Forelimb muscle (tissue), 1 donor: ENCODE results near the gene C1orf50. TPM values are rescaled to one million over a fixed set of nuclear protein-coding genes. Genes with fewer than 3 reads are reported as not detected.
A peak's percentile ranks its signal among the peaks of the same experiment; 100 is the strongest.
"Not testable (repeated sequence)": the region's sequence is repeated elsewhere in the genome, so short reads cannot be mapped to it uniquely, and the experiment has no call there.

Source experiments
- DNase-seq: peaks from one replicate; pipeline ENCODE4 v3.0.0-alpha.2; 2013; ENCODE audit warnings: low read depth
- polyA plus RNA-seq: library from polyadenylated mRNA; unstranded; fragments of 120-200 nt; gene quantifications from one replicate; pipeline ENCODE4 v1.2.1, GENCODE V29; 2013; ENCODE audit not compliant: insufficient read length

Gene C1orf50
- 8.2 TPM for polyA plus RNA-seq

GRCh38 chr1:42766741-42767509 is at the start of gene C1orf50, which contains the start of gene P3H1:
Gene C1orf50, plus strand, starts transcription at chr1:42767249. Its CDS starts 63 bp downstream, at chr1:42767312.
Gene P3H1, minus strand, starts transcription at chr1:42767028. Its CDS starts 57 bp downstream, at chr1:42766971.
- peak; percentile 99 for DNase-seq

- DNase-seq, result no peak
These were observed 46.2 kb upstream of the C1orf50 start for GRCh38 chr1:42720868-42721267.

GRCh38 chr1:42721926-42722325 is 45.1 kb upstream of the C1orf50 start:
- no peak for DNase-seq

GRCh38 chr1:42722403-42722802 is 44.6 kb upstream of the C1orf50 start:
- DNase-seq, result not testable (repeated sequence)

GRCh38 chr1:42723511-42723910 is 43.5 kb upstream of the C1orf50 start:
- no peak for DNase-seq

- not testable (repeated sequence) for DNase-seq
These were observed 41.2 kb upstream of the C1orf50 start for GRCh38 chr1:42725820-42726219.

- no peak for DNase-seq
These were observed 37.0 kb upstream of the C1orf50 start for GRCh38 chr1:42730002-42730401.

GRCh38 chr1:42730988-42731387 is 36.1 kb upstream of the C1orf50 start:
- no peak for DNase-seq

GRCh38 chr1:42731585-42731984 is 35.5 kb upstream of the C1orf50 start:
- DNase-seq, result no peak

- no peak for DNase-seq
These were observed 34.8 kb upstream of the C1orf50 start for GRCh38 chr1:42732126-42732680.

GRCh38 chr1:42733415-42734200 is 33.4 kb upstream of the C1orf50 start:
- DNase-seq, result no peak

GRCh38 chr1:42734201-42735035 is 32.6 kb upstream of the C1orf50 start:
- no peak for DNase-seq

- no peak for DNase-seq
These were observed 32.0 kb upstream of the C1orf50 start for GRCh38 chr1:42735056-42735455.

- no peak for DNase-seq
These were observed 31.5 kb upstream of the C1orf50 start for GRCh38 chr1:42735477-42736105.

- DNase-seq, result no peak
These were observed 30.9 kb upstream of the C1orf50 start for GRCh38 chr1:42736152-42736551.

GRCh38 chr1:42736571-42737200 is 30.4 kb upstream of the C1orf50 start:
- DNase-seq, result no peak

GRCh38 chr1:42737257-42737656 is 29.8 kb upstream of the C1orf50 start:
- DNase-seq, result no peak

- DNase-seq, result no peak
These were observed 28.9 kb upstream of the C1orf50 start for GRCh38 chr1:42737986-42738677.

- DNase-seq, result no peak
These were observed 28.3 kb upstream of the C1orf50 start for GRCh38 chr1:42738678-42739226.
